GM12878 (cell line): ENCODE measurements around the gene SMG5. TPM values are rescaled to one million over a fixed set of nuclear protein-coding genes. Genes with fewer than 3 reads are reported as not detected.
A peak's percentile ranks its signal among the peaks of the same experiment; 100 is the strongest.

Experiments used
- ATAC-seq: fragments of 200-7000 bp; cut with Tn5 transposase; 3 replicates; pipeline ENCODE4 v1.9.1; 2020; ENCODE audit warnings: mild to moderate bottlenecking, moderate library complexity
- BruUV-seq: library from RNA; stranded (reverse); fragments of 400-500 nt; replicated peaks from 2 replicates; lab custom pipeline; 2021; lab: Mats Ljungman, UMichigan
- CTCF ChIA-PET: fragments of 300-600 bp; sonication (Branson Sonifier 250); formaldehyde crosslinking; extraction: SDS; loops from one replicate; lab custom pipeline; 2021; ENCODE audit warnings: inconsistent platforms; lab: Yijun Ruan, JAX
- POLR2A ChIA-PET: fragments of 350-600 bp; formaldehyde crosslinking; extraction: SDS; loops from one replicate; lab custom pipeline; 2021; ENCODE audit warnings: inconsistent platforms; lab: Charles Lee
- RAD21 ChIA-PET: fragments of 300-600 bp; sonication (Branson Sonifier 250); formaldehyde crosslinking; loops from one replicate; lab custom pipeline; 2023; ENCODE audit warnings: antibody characterized with exemption; ENCODE audit not compliant: unreplicated experiment; lab: Charles Lee
- SMC1A ChIA-PET: fragments of 300-600 bp; sonication (Branson Sonifier 250); formaldehyde crosslinking; loops from one replicate; lab custom pipeline; 2023; ENCODE audit not compliant: unreplicated experiment, uncharacterized antibody; lab: Charles Lee
- DNase-seq: peaks from one replicate; pipeline ENCODE4 v3.0.0-alpha.2; 2011; ENCODE audit warnings: low read depth, low spot score
- FAIRE-seq: peaks from 3 replicates; lab custom pipeline; 2011; peaks lifted over from hg19 to GRCh38; lab: Jason Lieb, UNC
- H2AFZ ChIP-seq: 2 replicates; pipeline ENCODE4 v1.6.0; 2011; ENCODE audit warnings: low read depth, low read length, control low read depth; ENCODE audit not compliant: control insufficient read depth
- H3K27ac ChIP-seq: 2 replicates; pipeline ENCODE4 v1.5.1; 2011; ENCODE audit warnings: control low read depth; ENCODE audit not compliant: control insufficient read depth, insufficient read depth
- H3K27me3 ChIP-seq, 2 experiments: replicated peaks in 1 of 2; 2 replicates each; pipeline versions ENCODE4 v1.6.0 to v1.6.1; 2011; ENCODE audit warnings: low read length in 1 of 2; ENCODE audit not compliant: control insufficient read depth in 2 of 2, insufficient read depth in 2 of 2
- H3K36me3 ChIP-seq, 2 experiments: 2 replicates each; pipeline ENCODE4 v1.5.1; 2011; ENCODE audit warnings: low read length in 1 of 2; ENCODE audit not compliant: control insufficient read depth in 2 of 2, insufficient read depth in 2 of 2
- H3K4me1 ChIP-seq: 2 replicates; pipeline ENCODE4 v1.6.1; 2011; ENCODE audit warnings: mild to moderate bottlenecking, low read length, moderate library complexity, mixed read lengths; ENCODE audit not compliant: control insufficient read depth, insufficient read depth
- H3K4me2 ChIP-seq: 2 replicates; pipeline ENCODE4 v1.6.0; 2011; ENCODE audit warnings: control low read depth; ENCODE audit not compliant: control insufficient read depth, insufficient read depth
- H3K4me3 ChIP-seq: fragments of 200-600 bp; sonication (generic); 2 replicates; pipeline ENCODE4 v1.5.1; 2016
- H3K79me2 ChIP-seq: 2 replicates; pipeline ENCODE4 v1.6.0; 2011; ENCODE audit warnings: low read length; ENCODE audit not compliant: control insufficient read depth, insufficient read depth
- H3K9ac ChIP-seq: 2 replicates; pipeline ENCODE4 v1.8.0; 2011; ENCODE audit warnings: low read length, control low read depth, mixed read lengths; ENCODE audit not compliant: control insufficient read depth, insufficient read depth
- H3K9me3 ChIP-seq: replicated peaks from 3 replicates; pipeline ENCODE4 v1.5.1; 2011; ENCODE audit warnings: mild to moderate bottlenecking, low read length; ENCODE audit not compliant: control insufficient read depth, insufficient read depth
- H4K20me1 ChIP-seq: 2 replicates; pipeline ENCODE4 v1.6.0; 2011; ENCODE audit not compliant: control insufficient read depth, insufficient read depth
- CREB1 ChIP-seq: IDR thresholded peaks from 2 replicates; pipeline ENCODE4 v1.6.1; 2012; ENCODE audit warnings: low read depth, mild to moderate bottlenecking, inconsistent platforms
- RFX5 ChIP-seq: IDR thresholded peaks from 2 replicates; pipeline ENCODE4 v1.6.1; 2011; ENCODE audit warnings: low read depth, low read length, improper control_type of control experiment
- SIN3A ChIP-seq: IDR thresholded peaks from 2 replicates; pipeline ENCODE4 v1.6.1; 2012; ENCODE audit warnings: low read depth, low read length, improper control_type of control experiment
- SMAD5 ChIP-seq: IDR thresholded peaks from 2 replicates; pipeline ENCODE4 v1.6.1; 2016; ENCODE audit warnings: antibody characterized with exemption, low read depth
- YY1 ChIP-seq: IDR thresholded peaks from 2 replicates; pipeline ENCODE4 v1.6.1; 2011; ENCODE audit warnings: low read depth, mild to moderate bottlenecking, low read length
- ZZZ3 ChIP-seq: IDR thresholded peaks from 2 replicates; pipeline ENCODE4 v1.6.1; 2011; ENCODE audit warnings: low read depth; ENCODE audit not compliant: control insufficient read depth, insufficient read length
- WGBS: methylation state at CpG from one replicate; pipeline ENCODE4 v1.1.6; 2016; ENCODE audit warnings: low lambda C conversion rate; ENCODE audit not compliant: insufficient replicate concordance, insufficient coverage; ENCODE audit errors: missing lambda C conversion rate; 5-methylcytosine and 5-hydroxymethylcytosine counted together
- in situ Hi-C: fragments of 300-500 bp; cut with MboI; formaldehyde crosslinking; loops from 9 replicates; pipeline ENCODE4 v1.14.3; 2018; ENCODE audit warnings: mixed read lengths
- intact Hi-C: fragments of 100-400 bp; cut with micrococcal nuclease; formaldehyde crosslinking; loops from one replicate; pipeline ENCODE4 v1.14.2; 2022; ENCODE audit not compliant: unreplicated experiment
- polyA plus RNA-seq, 11 experiments: library from polyadenylated mRNA; depleted of rRNA in 4 of 11; unstranded in 6 of 11; stranded (reverse) in 5 of 11; fragments of >200 nt; fragmentation: Nextera tagmentation in 4 of 11; fragmentation: Illumina TruSeq in 1 of 11; extraction: Ambion mirVana in 4 of 11; extraction: Trizol in 1 of 11; gene quantifications; 1 replicate in 1 of 11; 2 replicates in 10 of 11; pipeline versions ENCODE4 v1.2.1 to v1.2.3, GENCODE V29; 2011 to 2016; ENCODE audit warnings: inconsistent platforms in 2 of 11, missing spikeins in 2 of 11, low read depth in 1 of 11
- total RNA-seq, 4 experiments: library from RNA; depleted of rRNA in 3 of 4; stranded (reverse); fragments of >200 nt in 3 of 4; fragmentation: Illumina TruSeq in 1 of 4; extraction: Trizol in 1 of 4; gene quantifications; 2 replicates each; pipeline versions ENCODE4 v1.2.1 to v1.2.3, GENCODE V29; 2013 to 2021
- TF ChIP-seq, protein P1 (sequence below): fragments of 150-350 bp; IDR thresholded peaks from 2 replicates; pipeline ENCODE4 v1.6.1; 2014; ENCODE audit warnings: mild to moderate bottlenecking, low read depth, low read length

SMG5 gene
- total and polyA plus RNA-seq, 10 of the 15 experiments (the other 5 are each of a cell fraction or from before 2014, with no cell fraction given) = 0.76 to 61.5 (median 48.8) TPM

DNA sequence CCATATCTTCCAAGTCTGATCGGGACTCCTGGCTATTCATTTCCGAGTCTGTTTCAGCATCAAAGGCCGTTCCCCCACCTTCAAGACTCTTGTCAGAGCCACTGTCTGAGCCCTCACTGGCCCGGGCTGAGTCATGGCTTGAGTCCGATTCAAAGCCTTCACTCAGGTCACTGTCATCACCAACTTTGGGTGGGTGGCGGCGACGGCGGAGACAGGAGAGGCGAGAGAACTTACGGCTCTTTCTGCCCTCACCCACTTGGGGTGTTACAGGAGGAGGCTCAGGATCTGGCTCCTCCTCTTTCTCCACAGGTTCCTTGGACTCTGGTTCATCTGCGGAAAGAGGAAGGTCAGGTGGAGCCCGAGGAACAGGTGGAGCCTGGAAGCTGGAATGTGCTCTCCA lies 16.6 kb downstream of the SMG5 start:
- H3K4me1 ChIP-seq = no peaks in the 10 kb centered on the region
- H3K9me3 ChIP-seq = no peaks in the 10 kb centered on the region
- H3K27ac ChIP-seq = no peak overlapping the region
- FAIRE-seq = no peak
- BruUV-seq = TSS peak; percentile 53
- no peak overlapping the region for H3K4me2 ChIP-seq
- H2AFZ ChIP-seq = no peak overlapping the region
- ATAC-seq = no peak
- no peak overlapping the region for H3K9ac ChIP-seq
- RAD21 ChIA-PET = no interaction called here
- in situ Hi-C loops = no loop called here
- TF ChIP-seq RFX5 (no peak), YY1 (no peak), ZZZ3 (no peak)
- TF ChIP-seq, protein P1, sequence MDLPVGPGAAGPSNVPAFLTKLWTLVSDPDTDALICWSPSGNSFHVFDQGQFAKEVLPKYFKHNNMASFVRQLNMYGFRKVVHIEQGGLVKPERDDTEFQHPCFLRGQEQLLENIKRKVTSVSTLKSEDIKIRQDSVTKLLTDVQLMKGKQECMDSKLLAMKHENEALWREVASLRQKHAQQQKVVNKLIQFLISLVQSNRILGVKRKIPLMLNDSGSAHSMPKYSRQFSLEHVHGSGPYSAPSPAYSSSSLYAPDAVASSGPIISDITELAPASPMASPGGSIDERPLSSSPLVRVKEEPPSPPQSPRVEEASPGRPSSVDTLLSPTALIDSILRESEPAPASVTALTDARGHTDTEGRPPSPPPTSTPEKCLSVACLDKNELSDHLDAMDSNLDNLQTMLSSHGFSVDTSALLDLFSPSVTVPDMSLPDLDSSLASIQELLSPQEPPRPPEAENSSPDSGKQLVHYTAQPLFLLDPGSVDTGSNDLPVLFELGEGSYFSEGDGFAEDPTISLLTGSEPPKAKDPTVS = no peak
- no peaks in the 10 kb centered on the region for H4K20me1 ChIP-seq
- DNase-seq = no peak
- POLR2A ChIA-PET = no interaction called here
- WGBS = 93% methylated on average over 13 of the region's 13 CpGs
- SMC1A ChIA-PET = no interaction called here
- H3K27me3 ChIP-seq = no peaks in the 10 kb centered on the region
- H3K79me2 ChIP-seq = no peaks in the 10 kb centered on the region
- CTCF ChIA-PET = no interaction called here
- intact Hi-C loops = no loop called here
- H3K36me3 ChIP-seq = peaks cover 41 to 49% of the 10 kb centered on the region in 2 experiments
- H3K4me3 ChIP-seq = no peak overlapping the region

DNA sequence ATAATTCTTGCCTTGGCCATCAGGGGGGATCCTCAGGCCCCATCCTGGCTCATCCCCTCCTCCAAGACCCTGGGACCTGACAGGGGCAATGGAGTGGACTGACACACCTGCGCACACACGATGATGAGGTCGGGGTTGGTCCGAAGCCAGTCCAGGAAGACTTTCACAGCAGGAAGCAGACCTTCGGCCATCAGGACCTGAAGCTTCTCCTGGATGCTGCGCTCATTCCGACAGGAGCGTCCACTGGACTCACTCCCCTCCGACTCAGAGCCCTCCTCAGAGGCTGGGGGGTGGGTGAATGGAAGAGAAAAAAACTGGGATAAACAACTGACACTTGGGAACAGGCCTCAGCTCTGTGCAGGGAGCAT lies 19.4 kb downstream of the SMG5 start:
- no peak for ATAC-seq
- Histone ChIP-seq H4K20me1 (no peaks in the 10 kb centered on the region), H3K4me2 (no peak overlapping the region), H3K9me3 (no peaks in the 10 kb centered on the region), H3K9ac (no peak overlapping the region), H3K27ac (no peak overlapping the region), H3K4me1 (no peaks in the 10 kb centered on the region), H3K4me3 (no peak overlapping the region), H3K27me3 (no peaks in the 10 kb centered on the region), H2AFZ (no peak overlapping the region), H3K36me3 (peaks cover 58 to 60% of the 10 kb centered on the region in 2 experiments), H3K79me2 (no peaks in the 10 kb centered on the region)
- POLR2A ChIA-PET = interaction anchor here (0.9 kb wide), 1 partner anchor 17 kb away, joined by 3 read pairs; no protein-coding TSS in a partner anchor
- 98% methylated on average over 9 of the region's 9 CpGs for whole genome bisulfite sequencing
- intact Hi-C loops (no loop called here), in situ Hi-C loops (no loop called here)
- FAIRE-seq = no peak
- TF ChIP-seq SIN3A (no peak), SMAD5 (no peak), CREB1 (no peak), RFX5 (no peak)
- RAD21 ChIA-PET = interaction anchor here (0.6 kb wide), 1 partner anchor 38 kb away, joined by 5 read pairs; no protein-coding TSS in a partner anchor
- SMC1A ChIA-PET = no interaction called here
- DNase-seq = no peak
- no TSS peak for BruUV-seq
- CTCF ChIA-PET = no interaction called here
